GM19395 (cell line): ENCODE data around the gene GZMA.

Source experiments
- ATAC-seq: cut with Tn5 transposase; IDR thresholded peaks from one replicate; pipeline ENCODE4 v1.9.1; 2021; ENCODE audit warnings: mild to moderate bottlenecking, moderate library complexity; ENCODE audit not compliant: unreplicated experiment

GZMA gene

DNA sequence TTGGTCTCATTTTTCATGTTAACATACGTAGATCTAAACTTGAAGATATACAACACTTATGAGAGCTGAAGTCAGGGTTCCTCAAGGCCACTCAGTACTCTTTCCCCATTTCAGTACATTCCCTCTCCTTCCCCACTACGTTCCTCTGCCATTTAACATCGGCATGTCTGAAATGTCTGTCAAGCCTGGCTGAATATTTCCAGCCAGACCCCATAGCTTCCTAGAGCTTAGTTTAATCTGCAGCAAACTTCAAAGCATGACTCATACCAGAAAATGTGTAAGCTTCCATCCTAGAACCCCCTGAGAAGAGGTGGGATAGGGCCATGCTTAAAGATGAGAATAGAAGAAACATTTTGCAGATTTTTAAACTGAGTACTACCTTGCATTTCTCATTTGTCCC, 6.2 kb downstream of the GZMA start:
- ATAC-seq, result no peak

DNA sequence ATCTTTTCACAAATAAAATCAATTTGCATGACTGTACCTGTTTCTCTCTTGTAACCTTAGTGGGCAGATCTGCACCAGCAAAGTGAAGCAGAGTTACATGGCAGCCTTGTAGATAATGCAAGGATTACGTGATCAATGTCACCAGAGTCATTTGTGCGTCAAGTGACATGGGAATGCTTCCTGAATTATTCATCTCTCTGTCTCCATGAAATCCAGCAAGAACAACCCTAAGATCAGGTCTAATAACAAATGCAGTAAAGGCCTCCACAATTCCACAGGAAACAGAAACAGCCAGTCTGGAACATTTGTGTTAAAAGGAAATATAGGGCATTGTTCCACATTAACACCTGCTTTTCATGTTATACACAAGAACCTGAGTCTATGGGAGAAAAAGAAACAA, 7.8 kb downstream of the GZMA start:
- ATAC-seq, result no peak

DNA sequence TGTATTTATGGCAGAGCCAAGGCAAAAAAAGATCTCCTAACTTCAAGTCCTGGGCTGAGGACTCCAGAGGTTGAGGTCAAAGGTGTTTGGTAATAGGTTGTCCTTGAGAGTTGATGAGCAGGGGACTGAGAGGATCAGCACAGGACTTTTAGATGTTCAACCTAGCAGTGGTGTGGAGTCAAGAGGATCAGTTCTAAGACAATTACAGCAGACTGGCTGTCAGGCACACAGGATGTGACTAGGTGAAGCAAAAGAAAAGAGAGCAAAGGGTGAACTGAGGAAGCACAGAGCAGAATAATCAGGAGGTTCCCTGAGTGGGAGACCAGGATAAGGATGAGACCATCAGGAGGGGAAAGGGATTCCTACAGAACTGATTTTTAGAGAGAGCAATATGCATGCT, 10.9 kb downstream of the GZMA start:
- no peak for ATAC-seq

DNA sequence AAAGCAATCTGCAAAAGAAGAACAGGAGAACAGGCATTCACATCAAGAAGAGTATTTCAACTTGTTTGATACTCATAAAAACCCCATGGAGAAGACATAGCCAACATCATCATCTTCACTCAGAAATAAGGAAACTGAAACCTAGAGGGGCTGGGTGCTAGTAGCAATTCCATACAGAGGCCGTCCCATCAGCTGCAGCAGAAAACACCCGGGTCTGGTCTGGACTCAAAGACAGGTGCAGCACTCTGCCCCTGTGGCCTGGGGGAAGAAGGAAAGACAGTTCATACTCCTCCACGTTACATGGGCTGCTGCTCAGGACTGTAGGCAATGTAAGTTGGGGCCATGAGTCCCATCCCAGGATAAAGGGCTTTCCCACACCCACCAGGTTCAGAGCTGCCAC, 11.6 kb downstream of the GZMA start:
- ATAC-seq, result no peak

- ATAC-seq, result no peak
Measured at GRCh38 chr5:55123365-55123764, 20.9 kb downstream of the GZMA start.

- ATAC-seq, result no peak
Measured at GRCh38 chr5:55134053-55134722, 31.7 kb downstream of the GZMA start.

DNA sequence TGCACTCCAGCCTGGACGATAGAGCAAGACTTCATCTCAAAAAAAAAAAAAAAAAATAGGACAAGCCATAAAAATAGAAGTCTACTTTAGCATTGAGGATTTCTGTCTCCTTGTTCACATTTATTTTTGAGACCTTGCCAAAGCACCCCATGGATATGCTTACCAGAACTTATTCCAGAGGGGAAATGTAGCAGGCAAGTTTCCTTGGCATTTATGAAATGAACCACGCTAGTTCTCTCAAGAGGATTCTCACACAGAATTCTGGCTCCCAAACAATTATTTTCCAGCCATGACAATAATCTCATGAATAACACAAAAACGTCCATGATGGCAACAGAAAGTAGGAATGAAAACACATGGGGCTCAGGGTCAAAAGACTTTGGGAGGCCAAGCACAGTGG, 34.1 kb downstream of the GZMA start:
- no peak for ATAC-seq

DNA sequence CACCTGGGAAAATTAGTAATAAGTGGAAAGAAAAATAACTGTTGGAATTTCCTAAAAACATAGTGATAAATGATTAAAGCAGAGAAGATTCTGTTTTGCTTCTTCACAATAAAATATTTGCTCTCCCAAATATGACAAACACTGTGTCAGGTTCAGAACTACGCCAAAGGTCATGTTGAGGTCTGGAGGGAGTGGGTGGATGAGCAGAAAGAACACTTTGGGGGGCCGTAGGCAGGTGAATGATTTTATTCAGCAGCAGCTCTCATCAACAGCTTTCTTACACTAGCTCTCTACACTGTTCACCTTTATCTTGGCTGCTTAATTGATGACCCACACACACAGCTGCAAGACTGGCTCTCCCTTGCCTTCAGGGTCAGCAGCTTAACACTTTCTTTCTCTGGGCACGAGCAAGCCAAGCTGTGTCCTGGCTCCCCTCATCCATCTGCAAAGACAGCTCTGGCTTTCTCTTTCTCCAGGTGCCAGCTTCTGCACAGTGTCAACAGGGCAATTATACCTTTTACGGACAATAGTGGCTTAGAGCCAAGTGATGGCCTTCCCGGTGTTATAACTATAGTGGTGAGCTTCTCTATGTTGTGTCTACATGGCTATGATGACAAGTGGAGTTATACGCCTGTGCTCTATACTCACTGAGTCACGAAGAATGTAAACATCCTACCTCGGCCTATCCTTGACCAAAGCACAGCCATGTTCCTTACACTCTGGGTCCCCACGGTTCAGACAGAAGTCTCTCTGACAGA, 38.6 kb downstream of the GZMA start:
- no peak for ATAC-seq

DNA sequence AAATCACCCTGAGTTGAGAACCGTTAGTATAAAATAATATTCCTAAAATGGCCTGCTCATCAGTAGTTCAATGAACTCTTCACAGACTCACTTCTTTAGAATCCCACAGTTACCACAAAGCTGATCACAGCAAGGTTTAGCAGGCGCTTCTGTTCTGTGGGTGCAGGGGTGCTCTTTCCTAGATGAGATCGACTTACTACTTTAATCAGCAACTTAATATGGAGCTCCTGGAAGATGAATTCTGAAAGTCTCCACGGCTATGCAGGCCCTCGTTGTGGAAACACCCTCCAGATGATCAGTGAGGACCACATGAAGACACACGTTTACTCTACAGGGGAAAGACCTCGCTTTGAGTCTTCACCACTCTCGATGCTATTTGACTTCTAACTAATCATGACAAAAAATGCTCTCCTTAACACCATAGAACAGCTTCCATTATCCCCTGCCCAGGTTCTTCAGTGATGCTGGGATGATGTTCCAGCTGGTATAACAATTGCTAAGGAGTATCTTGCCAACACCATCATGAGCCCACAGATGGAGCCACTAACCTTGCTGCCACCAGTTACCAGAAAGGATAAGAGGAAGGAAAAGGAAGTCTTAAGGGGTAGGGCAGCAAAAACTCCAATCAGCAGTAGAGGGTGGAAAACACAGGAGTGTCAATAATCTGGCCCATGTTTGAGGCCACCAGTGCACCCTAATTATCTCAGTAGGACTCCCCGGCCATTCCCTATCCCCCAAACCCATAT, 39.7 kb downstream of the GZMA start:
- no peak for ATAC-seq

GRCh38 chr5:55143624-55144023, 41.2 kb downstream of the GZMA start:
- no peak for ATAC-seq

DNA sequence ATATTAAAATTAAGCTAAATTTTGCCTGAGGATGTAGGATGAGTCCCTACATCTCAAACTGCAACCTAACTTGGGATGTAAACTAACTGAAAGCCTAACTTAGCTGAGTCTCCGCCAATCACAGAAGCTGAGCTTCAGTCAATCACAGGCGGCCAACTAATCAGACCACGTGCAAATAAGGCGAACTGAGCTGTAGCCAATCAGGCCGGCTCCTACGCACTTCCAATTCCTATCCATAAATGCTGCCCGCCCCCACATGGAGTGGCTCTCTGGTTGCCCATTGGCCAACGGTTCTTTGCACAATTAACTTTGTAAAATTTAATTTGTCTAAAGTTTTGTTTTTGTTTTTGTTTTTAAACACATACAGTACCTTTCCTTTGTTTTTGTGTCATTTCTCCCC, 43.6 kb downstream of the GZMA start:
- no peak for ATAC-seq

DNA sequence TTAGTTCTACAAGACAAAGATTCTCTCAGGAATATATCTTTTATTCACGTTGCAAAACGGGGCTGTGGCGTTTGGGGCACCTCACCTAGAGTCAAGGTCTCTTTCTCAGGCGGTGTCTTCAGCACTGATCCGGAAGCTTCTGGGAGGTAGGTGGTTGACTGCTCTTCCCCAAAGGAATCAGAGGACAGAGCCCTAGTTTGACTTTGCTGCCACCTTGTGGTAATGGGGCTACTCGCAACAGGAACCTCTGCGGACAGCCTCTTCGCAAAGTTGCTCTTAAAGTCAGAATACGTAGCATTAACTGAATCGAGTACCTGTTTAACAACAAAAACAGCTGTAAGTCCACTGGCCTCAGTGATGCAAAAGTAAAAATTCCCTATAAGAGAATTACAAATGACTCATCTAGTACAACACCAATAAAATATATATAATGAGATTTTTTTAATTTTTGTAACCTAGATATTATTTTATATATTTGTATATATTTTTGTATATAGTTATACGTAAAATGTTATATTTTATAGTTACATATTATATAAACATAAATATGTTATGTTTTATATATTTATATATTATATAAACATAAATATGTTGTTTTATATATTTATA, 44.2 kb downstream of the GZMA start:
- ATAC-seq, result no peak

- ATAC-seq, result no peak
Measured at GRCh38 chr5:55149308-55149795, 46.9 kb downstream of the GZMA start.

- ATAC-seq, result no peak
Measured at GRCh38 chr5:55151923-55152842, 49.7 kb downstream of the GZMA start.

DNA sequence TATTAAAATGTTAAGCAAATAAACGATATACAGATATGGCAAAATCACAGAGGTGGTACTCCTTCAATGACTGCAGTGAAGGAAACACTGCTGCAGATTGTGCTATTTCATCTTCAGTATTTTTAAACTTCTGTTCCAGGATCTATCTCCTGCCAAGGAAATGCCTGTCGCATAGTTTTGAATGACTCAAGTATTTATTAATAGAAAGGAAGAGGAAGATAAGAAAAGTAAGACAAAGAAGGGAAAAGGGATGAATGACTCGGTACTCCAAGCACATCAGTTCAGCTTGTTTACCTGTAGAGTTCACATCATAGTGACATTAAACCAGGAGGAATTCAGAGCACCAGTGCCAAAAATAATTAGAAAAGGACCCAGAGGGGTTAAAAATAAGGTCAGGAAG, 52.4 kb downstream of the GZMA start:
- ATAC-seq, result no peak
